ENCODE results near the gene COPS6.

Gene COPS6

DNA sequence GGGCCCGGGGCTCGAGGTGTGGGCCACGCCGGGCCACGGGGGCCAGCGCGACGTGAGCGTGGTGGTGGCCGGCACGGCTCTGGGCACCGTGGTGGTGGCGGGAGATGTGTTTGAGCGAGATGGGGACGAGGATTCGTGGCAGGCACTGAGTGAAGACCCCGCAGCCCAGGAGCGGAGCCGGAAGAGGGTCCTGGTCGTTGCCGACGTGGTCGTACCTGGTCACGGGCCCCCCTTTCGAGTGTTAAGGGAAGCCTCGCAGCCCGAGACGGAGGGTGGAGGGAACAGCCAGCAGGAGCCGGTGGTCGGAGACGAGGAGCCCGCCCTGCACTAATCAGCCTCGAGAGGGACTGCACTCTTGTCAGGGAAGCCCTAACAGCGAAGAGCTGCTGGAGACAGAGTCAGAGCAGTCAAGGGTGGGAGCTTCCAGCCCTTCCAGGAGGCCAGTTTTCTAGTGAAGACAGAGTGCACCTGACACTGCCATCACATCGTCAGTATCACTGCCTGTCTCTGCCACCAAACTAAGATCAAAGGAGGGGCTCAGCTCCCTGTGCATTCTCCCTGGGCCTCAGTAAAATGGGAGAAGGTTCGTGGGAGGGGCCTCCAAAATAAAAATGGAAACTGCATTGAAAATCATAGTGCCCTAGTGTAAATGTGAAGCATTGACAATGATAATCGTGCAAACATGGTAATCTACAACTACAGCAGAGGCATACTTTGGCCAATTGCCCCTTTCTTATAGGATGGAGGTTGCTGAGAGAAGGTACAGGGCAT, 39.3 kb downstream of the COPS6 start:
- peak; percentile 66 for DNase-seq

DNA sequence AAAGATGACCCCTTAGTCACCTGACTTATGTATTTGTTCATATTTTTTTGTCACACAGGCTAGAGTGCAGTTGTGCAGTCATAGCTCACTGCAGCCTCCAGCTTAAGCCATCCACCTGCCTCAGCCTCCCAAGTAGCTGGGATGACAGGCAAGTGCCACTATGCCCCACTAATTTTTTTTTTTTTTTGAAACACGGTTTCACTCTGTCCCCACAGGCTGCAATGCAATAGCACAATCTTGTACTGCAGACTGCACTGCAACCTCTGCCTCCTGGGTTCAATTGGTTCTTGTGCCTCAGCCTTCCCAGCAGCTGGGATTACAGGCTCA, 39.8 kb downstream of the COPS6 start:
- DNase-seq: peak; percentile 63

DNA sequence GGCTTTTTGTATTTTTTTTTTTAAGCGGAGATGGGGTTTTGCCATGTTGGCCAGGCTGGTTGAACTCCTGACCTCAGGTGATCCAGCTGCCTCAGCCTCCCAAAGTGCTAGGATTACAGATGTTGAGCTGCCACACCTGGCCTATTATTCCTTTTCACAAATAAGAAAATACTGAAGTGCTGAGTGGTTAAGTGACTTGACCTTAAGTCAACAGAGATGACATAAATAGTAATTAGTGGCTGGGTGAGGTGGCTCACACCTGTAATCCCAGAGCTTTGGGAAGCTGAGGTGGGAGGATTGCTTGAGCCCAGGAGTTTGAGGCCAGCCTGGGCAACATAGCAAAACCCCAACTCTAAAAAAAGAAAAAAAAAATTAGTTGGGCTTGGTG, 41.4 kb downstream of the COPS6 start:
- DNase-seq: peak; percentile 90

DNA sequence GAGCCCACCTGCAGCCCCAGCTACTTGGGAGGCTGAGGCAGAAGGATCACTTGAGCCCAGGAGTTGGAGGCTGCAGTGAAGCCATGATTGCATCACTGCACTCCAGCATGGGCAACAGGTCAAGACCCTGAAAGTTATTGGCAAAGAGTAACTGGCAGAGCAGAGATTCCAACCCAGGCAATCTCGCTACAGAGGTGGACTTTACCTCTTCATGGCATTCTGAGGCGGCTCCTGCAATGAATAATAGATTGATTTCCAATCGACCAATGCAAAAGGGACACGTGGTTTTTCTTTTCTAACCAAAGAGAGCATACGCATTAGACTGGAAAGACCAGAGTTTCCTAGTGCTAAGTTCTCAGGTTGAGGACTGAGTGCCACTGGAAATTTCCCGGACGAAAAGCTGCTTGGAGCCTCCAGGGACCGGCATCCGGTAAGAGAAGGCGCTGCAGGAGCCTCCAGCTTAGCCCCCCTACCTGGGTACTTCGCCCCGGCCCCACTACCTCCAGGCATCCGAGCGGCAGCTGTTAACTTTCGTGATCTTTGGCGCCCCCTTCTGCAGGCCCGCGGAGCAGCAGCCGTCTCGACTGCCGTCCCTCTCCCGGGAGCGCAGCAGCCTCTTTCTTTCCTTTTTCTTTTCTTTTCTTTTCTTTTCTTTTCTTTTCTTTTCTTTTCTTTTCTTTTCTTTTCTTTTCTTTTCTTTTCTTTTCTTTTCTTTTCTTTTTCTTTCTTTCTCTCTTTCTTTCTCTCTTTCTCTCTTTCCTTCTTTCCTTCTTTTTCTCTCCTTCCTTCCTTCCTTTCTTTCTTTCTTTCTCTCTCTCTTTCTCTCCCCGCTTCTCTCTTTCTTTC, 42.1 kb downstream of the COPS6 start:
- peak; percentile 91 for DNase-seq

DNA sequence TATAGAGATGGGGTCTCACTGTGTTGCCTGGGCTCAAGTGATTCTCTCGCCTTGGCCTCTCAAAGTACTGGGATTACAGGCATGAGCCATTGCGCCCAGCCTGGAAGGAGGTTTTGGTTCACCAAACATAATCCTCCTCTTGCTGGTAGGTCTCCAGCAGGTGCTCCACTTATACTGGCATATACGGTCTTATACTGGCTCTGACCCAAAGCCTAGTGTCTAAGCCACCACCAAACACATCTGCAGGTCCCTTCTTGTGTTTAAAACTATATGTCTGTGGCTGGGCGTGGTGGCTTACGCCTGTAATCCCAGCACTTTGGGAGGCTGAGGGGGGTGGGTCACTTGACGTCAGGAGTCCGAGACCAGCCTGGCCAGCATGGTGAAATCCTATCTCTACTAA, 43.4 kb downstream of the COPS6 start:
- DNase-seq: peak; percentile 55

DNA sequence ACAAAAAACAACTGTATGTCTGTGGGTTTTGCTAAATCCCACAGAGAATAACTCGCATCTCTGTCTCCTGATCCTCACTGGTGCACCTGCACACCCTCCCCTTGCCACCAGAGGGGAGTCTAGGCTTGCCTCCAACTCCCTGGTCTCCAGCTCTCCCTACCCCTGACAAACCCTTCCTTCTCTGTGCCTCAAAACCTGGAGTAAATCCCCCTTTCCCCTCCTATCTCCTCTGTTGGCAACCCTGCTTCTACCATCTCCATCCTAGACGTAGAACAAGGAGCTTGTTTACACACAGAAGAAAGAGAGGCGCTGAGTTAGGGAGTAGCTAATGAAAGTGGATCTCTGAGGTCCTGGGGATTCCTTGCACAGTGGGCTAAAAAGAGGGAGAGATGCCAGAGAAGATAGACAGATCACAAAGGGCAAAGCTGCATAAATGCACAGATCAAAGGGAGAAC, 44.0 kb downstream of the COPS6 start:
- DNase-seq: peak; percentile 81

DNA sequence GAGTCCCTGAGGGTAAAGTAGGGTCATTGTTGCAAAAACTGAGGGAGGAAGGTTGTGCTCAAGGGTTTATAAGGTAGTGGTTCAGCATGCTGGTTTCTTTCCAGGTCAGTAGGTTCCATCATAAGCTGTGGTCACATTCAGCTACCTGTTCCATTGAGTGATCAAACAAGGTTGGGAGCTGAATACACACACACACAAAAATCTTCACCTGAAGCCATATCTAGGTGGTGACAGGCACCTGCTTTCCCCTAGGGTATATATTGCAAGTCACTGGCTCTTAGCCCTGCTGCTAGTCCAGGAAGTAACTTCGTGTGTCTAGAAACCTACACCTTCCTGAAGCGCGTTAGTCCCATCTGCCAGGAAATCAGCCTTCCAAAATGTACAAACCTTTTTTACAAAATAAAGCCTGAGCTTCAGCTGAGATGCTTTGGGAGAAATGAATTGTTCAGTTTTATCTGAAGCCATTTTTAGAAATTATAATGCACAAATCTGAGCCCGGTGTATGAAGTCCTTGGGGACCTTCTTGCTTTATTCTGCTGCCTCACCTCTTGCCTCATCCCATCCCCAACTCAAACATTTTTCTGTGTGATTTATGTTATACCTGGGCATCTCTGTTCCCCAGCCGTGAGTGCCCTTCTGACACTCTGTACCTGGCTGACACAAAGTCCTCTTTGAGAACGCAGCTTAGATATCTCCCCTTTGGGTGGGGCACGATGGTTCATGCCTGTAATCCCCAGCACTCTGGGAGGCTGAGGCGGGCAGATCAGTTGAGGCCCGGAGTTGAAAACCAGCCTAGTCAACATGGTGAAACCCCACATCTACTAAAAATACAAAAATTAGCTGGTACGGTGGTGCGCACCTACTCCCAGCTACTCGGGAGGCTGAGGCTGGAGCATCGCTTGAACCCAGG, 49.3 kb downstream of the COPS6 start:
- peak; percentile 61 for DNase-seq

DNA sequence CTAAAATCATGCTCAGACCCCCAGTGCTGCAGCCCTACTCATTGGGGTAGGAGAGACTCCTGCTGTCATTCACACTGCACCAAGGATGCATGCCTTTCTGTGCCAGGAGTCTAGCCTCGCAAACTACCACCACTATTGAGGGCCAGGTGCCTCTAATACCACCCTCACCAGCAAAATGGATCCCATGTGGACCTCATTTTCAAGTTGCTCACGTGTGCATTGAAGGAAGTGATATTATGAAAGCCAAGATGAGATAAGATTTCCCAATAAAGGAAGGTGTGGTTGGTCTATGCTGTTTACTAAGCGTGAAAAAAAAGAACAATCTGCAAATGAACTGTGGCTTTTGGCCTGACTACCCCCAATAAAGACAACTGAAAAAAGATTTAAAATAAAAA, 52.8 kb downstream of the COPS6 start:
- no peak for DNase-seq

Data from RPMI8226 (cell line).